SU-DHL-6 (cell line): ENCODE results near the gene UBQLN2.

ENCODE experiments used
- EZH2phosphoT487 ChIP-seq: fragments of 200-600 bp; sonication (generic), shearing (Covaris generic); conservative IDR thresholded peaks from 2 replicates; pipeline ENCODE4 v1.6.1; 2018; ENCODE audit warnings: mild to moderate bottlenecking, antibody characterized with exemption, low read length, moderate library complexity, mixed read lengths
- TF ChIP-seq, protein P1 (sequence below): fragments of 200-600 bp; sonication (generic); IDR thresholded peaks from one replicate; pipeline ENCODE4 v1.5.1; 2017; ENCODE audit warnings: antibody characterized with exemption, mild to moderate bottlenecking, low read length, moderate library complexity; ENCODE audit not compliant: insufficient read depth, poor library complexity, severe bottlenecking

DNA sequence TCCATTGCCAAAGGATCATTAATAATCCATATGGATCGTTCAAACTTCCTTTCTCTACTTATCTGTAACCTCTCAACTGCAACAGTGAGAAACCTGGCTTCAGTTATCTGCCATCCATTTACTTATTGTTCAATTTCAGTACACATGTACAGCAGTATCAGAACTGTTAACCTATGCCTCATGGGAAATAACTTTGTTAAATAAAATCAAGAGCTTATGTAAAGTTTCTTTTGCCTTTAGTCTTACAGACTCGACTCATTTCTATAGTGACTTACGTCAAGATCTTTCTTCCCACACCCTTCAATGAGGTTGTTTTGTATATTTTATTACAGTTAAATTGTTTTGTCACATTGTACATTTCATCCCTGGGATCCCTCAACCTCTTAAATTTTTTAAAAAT lies 11.4 kb downstream of the UBQLN2 start:
- TF ChIP-seq, protein P1, sequence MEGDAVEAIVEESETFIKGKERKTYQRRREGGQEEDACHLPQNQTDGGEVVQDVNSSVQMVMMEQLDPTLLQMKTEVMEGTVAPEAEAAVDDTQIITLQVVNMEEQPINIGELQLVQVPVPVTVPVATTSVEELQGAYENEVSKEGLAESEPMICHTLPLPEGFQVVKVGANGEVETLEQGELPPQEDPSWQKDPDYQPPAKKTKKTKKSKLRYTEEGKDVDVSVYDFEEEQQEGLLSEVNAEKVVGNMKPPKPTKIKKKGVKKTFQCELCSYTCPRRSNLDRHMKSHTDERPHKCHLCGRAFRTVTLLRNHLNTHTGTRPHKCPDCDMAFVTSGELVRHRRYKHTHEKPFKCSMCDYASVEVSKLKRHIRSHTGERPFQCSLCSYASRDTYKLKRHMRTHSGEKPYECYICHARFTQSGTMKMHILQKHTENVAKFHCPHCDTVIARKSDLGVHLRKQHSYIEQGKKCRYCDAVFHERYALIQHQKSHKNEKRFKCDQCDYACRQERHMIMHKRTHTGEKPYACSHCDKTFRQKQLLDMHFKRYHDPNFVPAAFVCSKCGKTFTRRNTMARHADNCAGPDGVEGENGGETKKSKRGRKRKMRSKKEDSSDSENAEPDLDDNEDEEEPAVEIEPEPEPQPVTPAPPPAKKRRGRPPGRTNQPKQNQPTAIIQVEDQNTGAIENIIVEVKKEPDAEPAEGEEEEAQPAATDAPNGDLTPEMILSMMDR = no peak
- no peak for TF ChIP-seq EZH2phosphoT487
